CD4-positive, CD25-positive, alpha-beta regulatory T cell (primary cell): ENCODE data around the gene FAM13A. TPM values are rescaled to one million over a fixed set of nuclear protein-coding genes. Genes with fewer than 3 reads are reported as not detected.
A peak's percentile ranks its signal among the peaks of the same experiment; 100 is the strongest.

Experiments
- ATAC-seq, 2 donors: fragments of 150-1000 bp; cut with Tn5 transposase; one replicate each; pipeline ENCODE4 v1.10.0; 2021; ENCODE audit warnings: low read depth in 2 of 2, moderate number of reproducible peaks in 2 of 2, moderate library complexity in 1 of 2
- DNase-seq, 3 donors: peaks; one replicate each; pipeline versions ENCODE4 v3.0.0 to v3.0.0-alpha.2; 2012 to 2022; ENCODE audit warnings: mixed read lengths in 1 of 3
- H3K27ac ChIP-seq: one replicate; pipeline ENCODE4 v1.7.0; 2013; ENCODE audit warnings: mild to moderate bottlenecking, low read length; ENCODE audit not compliant: insufficient read depth, poor library complexity, severe bottlenecking
- H3K27me3 ChIP-seq: one replicate; pipeline ENCODE4 v1.7.0; 2013; ENCODE audit warnings: low read length; ENCODE audit not compliant: control insufficient read depth, insufficient read depth
- H3K36me3 ChIP-seq: one replicate; pipeline ENCODE4 v1.7.0; 2013; ENCODE audit warnings: mild to moderate bottlenecking, low read length, moderate library complexity; ENCODE audit not compliant: control insufficient read depth, insufficient read depth
- H3K4me1 ChIP-seq: 2 replicates; pipeline ENCODE4 v1.7.0; 2013; ENCODE audit warnings: mild to moderate bottlenecking, low read length; ENCODE audit not compliant: insufficient read depth, control insufficient read depth, poor library complexity, severe bottlenecking
- H3K4me3 ChIP-seq: one replicate; pipeline ENCODE4 v1.7.0; 2013; ENCODE audit warnings: low read depth, mild to moderate bottlenecking, low read length, moderate library complexity
- H3K9me3 ChIP-seq, 2 experiments: 1 replicate in 1 of 2; 2 replicates in 1 of 2; pipeline ENCODE4 v1.7.0; 2013; ENCODE audit warnings: low read length in 2 of 2, mild to moderate bottlenecking in 1 of 2, moderate library complexity in 1 of 2; ENCODE audit not compliant: control insufficient read depth in 2 of 2
- H3K27ac Mint-ChIP-seq, 3 donors: one replicate each; pipeline ENCODE4 v1.8.0; 2020 to 2022; ENCODE audit warnings: mild to moderate bottlenecking in 3 of 3, mixed read lengths in 3 of 3, moderate library complexity in 2 of 3
- H3K27me3 Mint-ChIP-seq: one replicate; pipeline ENCODE4 v1.8.0; 2022; ENCODE audit warnings: mild to moderate bottlenecking, mixed read lengths
- H3K36me3 Mint-ChIP-seq: one replicate; pipeline ENCODE4 v1.8.0; 2020; ENCODE audit warnings: mixed read lengths
- H3K4me1 Mint-ChIP-seq, 4 donors: one replicate each; pipeline ENCODE4 v1.8.0; 2020 to 2022; ENCODE audit warnings: mixed read lengths in 4 of 4, mild to moderate bottlenecking in 1 of 4
- H3K4me3 Mint-ChIP-seq, 4 donors: one replicate each; pipeline ENCODE4 v1.8.0; 2020 to 2022; ENCODE audit warnings: mild to moderate bottlenecking in 4 of 4, mixed read lengths in 4 of 4, moderate library complexity in 3 of 4
- H3K9me3 Mint-ChIP-seq, 7 donors: one replicate each; pipeline ENCODE4 v1.8.0; 2020 to 2022; ENCODE audit warnings: mixed read lengths in 7 of 7, mild to moderate bottlenecking in 3 of 7, moderate library complexity in 2 of 7
- polyA plus RNA-seq, 4 donors: library from polyadenylated mRNA; unstranded; fragments of 300-500 nt; fragmentation: Illumina TruSeq; gene quantifications; one replicate each; pipeline ENCODE4 v1.2.3, GENCODE V29; 2021
- total RNA-seq: library from RNA; stranded (reverse); gene quantifications from one replicate; pipeline ENCODE4 v1.2.3, GENCODE V29; 2022

The FAM13A gene
- total and polyA plus RNA-seq, 5 donors from 2014 or later, result 7.8 to 38.4 (median 11.1) TPM

GRCh38 chr4:88957570-88957969 is 99.4 kb downstream of the FAM13A start:
- no peak overlapping the region for H3K27ac ChIP-seq
- ATAC-seq (no peak), DNase-seq (no peak)
- Mint-ChIP-seq H3K4me3 (no peak overlapping the region), H3K27ac (peak overlapping the region in 2 of 3 donors; percentile 11 to 72), H3K9me3 (peaks cover 0 to 9% (median 3%) of the 10 kb centered on the region in 7 donors), H3K27me3 (peaks cover 8% of the 10 kb centered on the region), H3K36me3 (peaks cover 10% of the 10 kb centered on the region), H3K4me1 (peaks cover 17 to 28% (median 23%) of the 10 kb centered on the region in 4 donors)
- peaks cover 8% of the 10 kb centered on the region for H3K4me1 ChIP-seq
- H3K36me3 ChIP-seq, result no peaks in the 10 kb centered on the region
- no peaks in the 10 kb centered on the region for H3K27me3 ChIP-seq
- no peak overlapping the region for H3K4me3 ChIP-seq
- H3K9me3 ChIP-seq, result no peaks in the 10 kb centered on the region

- H3K27ac Mint-ChIP-seq, result no peak overlapping the region
- H3K27ac ChIP-seq, result no peak overlapping the region
- H3K9me3 ChIP-seq, result no peaks in the 10 kb centered on the region
- H3K36me3 ChIP-seq, result no peaks in the 10 kb centered on the region
- H3K36me3 Mint-ChIP-seq, result peaks cover 10% of the 10 kb centered on the region
- peaks cover 6% of the 10 kb centered on the region for H3K4me1 ChIP-seq
- peaks cover 0 to 9% (median 3%) of the 10 kb centered on the region in 7 donors for H3K9me3 Mint-ChIP-seq
- no peaks in the 10 kb centered on the region for H3K27me3 ChIP-seq
- peaks cover 8% of the 10 kb centered on the region for H3K27me3 Mint-ChIP-seq
- no peak overlapping the region for H3K4me3 Mint-ChIP-seq
- peaks cover 17 to 25% (median 22%) of the 10 kb centered on the region in 4 donors for H3K4me1 Mint-ChIP-seq
- no peak for DNase-seq
- ATAC-seq, result no peak
- no peak overlapping the region for H3K4me3 ChIP-seq
Observed at GRCh38 chr4:88955580-88956380, 101.2 kb downstream of the FAM13A start.

- Mint-ChIP-seq H3K9me3 (peaks cover 0 to 4% (median 3%) of the 10 kb centered on the region in 7 donors), H3K4me1 (peaks cover 21 to 32% (median 27%) of the 10 kb centered on the region in 4 donors), H3K27ac (peak overlapping the region in 1 of 3 donors; percentile 14), H3K27me3 (peaks cover 4% of the 10 kb centered on the region), H3K36me3 (no peaks in the 10 kb centered on the region), H3K4me3 (no peak overlapping the region)
- H3K4me1 ChIP-seq, result peaks cover 4% of the 10 kb centered on the region
- H3K4me3 ChIP-seq, result no peak overlapping the region
- H3K36me3 ChIP-seq, result no peaks in the 10 kb centered on the region
- DNase-seq, result peak in 1 of 3 donors; percentile 69
- H3K27me3 ChIP-seq, result no peaks in the 10 kb centered on the region
- ATAC-seq, result no peak
- no peaks in the 10 kb centered on the region for H3K9me3 ChIP-seq
- no peak overlapping the region for H3K27ac ChIP-seq
Observed at GRCh38 chr4:88953400-88953799, 103.6 kb downstream of the FAM13A start.

- Histone ChIP-seq H3K27ac (no peak overlapping the region), H3K36me3 (no peaks in the 10 kb centered on the region), H3K4me1 (peaks cover 4% of the 10 kb centered on the region), H3K27me3 (no peaks in the 10 kb centered on the region), H3K4me3 (no peak overlapping the region), H3K9me3 (no peaks in the 10 kb centered on the region)
- no peaks in the 10 kb centered on the region for H3K36me3 Mint-ChIP-seq
- H3K27ac Mint-ChIP-seq, result no peak overlapping the region
- H3K9me3 Mint-ChIP-seq, result peaks cover 0 to 4% (median 0%) of the 10 kb centered on the region in 7 donors
- H3K27me3 Mint-ChIP-seq, result no peaks in the 10 kb centered on the region
- peaks cover 14 to 35% (median 26%) of the 10 kb centered on the region in 4 donors for H3K4me1 Mint-ChIP-seq
- H3K4me3 Mint-ChIP-seq, result no peak overlapping the region
- ATAC-seq (no peak), DNase-seq (no peak)
Observed at GRCh38 chr4:88952081-88952480, 104.9 kb downstream of the FAM13A start.

- Mint-ChIP-seq H3K4me1 (peaks cover 14 to 35% (median 26%) of the 10 kb centered on the region in 4 donors), H3K4me3 (no peak overlapping the region), H3K9me3 (peaks cover 0 to 4% (median 0%) of the 10 kb centered on the region in 7 donors), H3K36me3 (no peaks in the 10 kb centered on the region), H3K27me3 (no peaks in the 10 kb centered on the region), H3K27ac (no peak overlapping the region)
- ATAC-seq (peak; percentile 42 to 47), DNase-seq (peak in 1 of 3 donors; percentile 92)
- no peak overlapping the region for H3K4me3 ChIP-seq
- H3K4me1 ChIP-seq, result peaks cover 4% of the 10 kb centered on the region
- H3K27me3 ChIP-seq, result no peaks in the 10 kb centered on the region
- H3K9me3 ChIP-seq, result no peaks in the 10 kb centered on the region
- H3K27ac ChIP-seq, result no peak overlapping the region
- H3K36me3 ChIP-seq, result no peaks in the 10 kb centered on the region
Observed at GRCh38 chr4:88949605-88950004, 107.4 kb downstream of the FAM13A start.

- ATAC-seq, result peak; percentile 93 to 94
Observed at GRCh38 chr4:88940506-88940905, 116.5 kb downstream of the FAM13A start.

GRCh38 chr4:88939697-88940096 is 117.3 kb downstream of the FAM13A start:
- peaks cover 13 to 53% (median 39%) of the 10 kb centered on the region in 4 donors for H3K4me1 Mint-ChIP-seq
- H3K36me3 Mint-ChIP-seq, result no peaks in the 10 kb centered on the region
- peaks cover 24% of the 10 kb centered on the region for H3K4me1 ChIP-seq
- no peak overlapping the region for H3K27ac ChIP-seq
- DNase-seq (no peak), ATAC-seq (no peak)
- H3K9me3 ChIP-seq, result no peaks in the 10 kb centered on the region
- H3K27ac Mint-ChIP-seq, result peak overlapping the region; percentile 81 to 97 (median 83)
- H3K4me3 Mint-ChIP-seq, result peak overlapping the region in 1 of 4 donors; percentile 36
- no peaks in the 10 kb centered on the region for H3K27me3 ChIP-seq
- H3K9me3 Mint-ChIP-seq, result no peaks in the 10 kb centered on the region
- H3K27me3 Mint-ChIP-seq, result no peaks in the 10 kb centered on the region
- H3K36me3 ChIP-seq, result no peaks in the 10 kb centered on the region
- H3K4me3 ChIP-seq, result no peak overlapping the region

More at GRCh38 chr4:88940506-88940905, 116.5 kb downstream of the FAM13A start:
- no peaks in the 10 kb centered on the region for H3K9me3 ChIP-seq
- no peaks in the 10 kb centered on the region for H3K36me3 ChIP-seq
- peak overlapping the region; percentile 56 for H3K27ac ChIP-seq
- Mint-ChIP-seq H3K27ac (peak overlapping the region; percentile 81 to 97 (median 83)), H3K36me3 (no peaks in the 10 kb centered on the region), H3K4me1 (peaks cover 13 to 51% (median 37%) of the 10 kb centered on the region in 4 donors), H3K4me3 (peak overlapping the region; percentile 23 to 68 (median 54)), H3K27me3 (no peaks in the 10 kb centered on the region), H3K9me3 (no peaks in the 10 kb centered on the region)
- H3K27me3 ChIP-seq, result no peaks in the 10 kb centered on the region
- peaks cover 24% of the 10 kb centered on the region for H3K4me1 ChIP-seq
- DNase-seq, result peak in 2 of 3 donors; percentile 61 to 92
- H3K4me3 ChIP-seq, result peak overlapping the region; percentile 53
